Measurements from ENCODE around the gene CLK4. TPM values are rescaled to one million over a fixed set of nuclear protein-coding genes. Genes with fewer than 3 reads are reported as not detected.
A peak's percentile ranks its signal among the peaks of the same experiment; 100 is the strongest.

CLK4 gene
- total RNA-seq, 2 donors from 2014 or later: 17.9 to 26.8 TPM

GRCh38 chr5:178564397-178564796, 62.5 kb downstream of the CLK4 start:
- no peak for DNase-seq (ENCODE audit: low spot score)
- intact Hi-C loops (cut with DNase I): no loop called here

GRCh38 chr5:178563621-178564020, 63.2 kb downstream of the CLK4 start:
- DNase-seq (ENCODE audit: low spot score): no peak
- intact Hi-C loops (cut with DNase I): no loop called here

DNA sequence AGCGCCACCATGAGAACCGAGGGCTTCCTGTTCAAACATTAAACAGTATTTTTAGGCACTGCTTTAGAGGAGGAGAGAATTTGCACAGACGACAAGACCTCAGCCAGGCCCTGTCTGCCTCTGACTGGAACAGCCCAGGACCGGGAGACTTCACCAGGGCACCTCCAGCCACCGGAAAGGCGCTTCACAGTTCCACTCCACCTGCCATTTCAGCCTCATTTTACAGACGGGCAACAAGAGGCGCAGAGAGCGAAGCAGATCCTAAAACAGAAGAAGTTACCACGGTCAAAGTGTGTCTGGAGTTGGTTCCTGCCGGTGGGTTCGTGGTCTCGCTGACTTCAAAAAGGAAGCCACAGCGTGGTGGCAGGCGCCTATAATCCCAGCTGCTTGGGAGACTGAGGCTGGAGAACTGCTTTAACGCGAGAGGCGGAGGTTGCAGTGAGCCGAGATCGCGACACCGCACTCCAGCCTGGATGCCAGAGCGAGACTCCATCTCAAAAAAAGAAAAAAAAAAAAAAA, 65.0 kb downstream of the CLK4 start:
- intact Hi-C loops (cut with DNase I): no loop called here
- DNase-seq (ENCODE audit: low spot score): no peak

- intact Hi-C loops (cut with DNase I): no loop called here
- no peak for DNase-seq (ENCODE audit: low spot score)
Measured at GRCh38 chr5:178560911-178561310, 65.9 kb downstream of the CLK4 start.

DNA sequence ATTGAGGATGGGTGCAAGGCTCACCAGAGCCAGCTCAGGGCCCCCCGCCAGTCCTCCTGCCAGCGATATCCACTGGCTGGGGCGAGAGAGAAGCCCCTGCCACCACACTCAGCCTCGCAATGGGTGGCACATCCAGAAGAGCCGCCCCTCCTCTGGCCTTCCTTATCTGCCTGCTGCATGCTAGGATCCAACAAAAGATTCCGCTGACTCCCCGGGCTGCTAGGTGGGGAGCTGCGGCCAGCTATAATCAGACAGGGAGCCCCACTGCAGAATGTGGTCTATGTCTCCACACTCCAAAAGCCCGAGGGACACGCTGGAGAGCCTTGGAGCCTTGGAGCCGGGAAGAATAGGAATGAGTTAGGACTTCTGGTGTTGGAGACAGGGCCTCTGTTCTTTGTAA, 69.4 kb downstream of the CLK4 start:
- intact Hi-C loops (cut with DNase I): loop anchor here in 1 of 2 donors (5.0 kb wide), 1 partner anchor 280 kb away; no protein-coding TSS in a partner anchor
- DNase-seq (ENCODE audit: low spot score): no peak

- intact Hi-C loops (cut with DNase I): loop anchor here in 1 of 2 donors (5.0 kb wide), 1 partner anchor 278 kb away; no protein-coding TSS in a partner anchor
- DNase-seq (ENCODE audit: low spot score): no peak
Measured at GRCh38 chr5:178555771-178556211, 71.1 kb downstream of the CLK4 start.

- peak; percentile 12 for DNase-seq (ENCODE audit: low spot score)
- intact Hi-C loops (cut with DNase I): loop anchor here in 1 of 2 donors (5.0 kb wide), 1 partner anchor 278 kb away; no protein-coding TSS in a partner anchor
Measured at GRCh38 chr5:178555005-178555404, 71.8 kb downstream of the CLK4 start.

- intact Hi-C loops (cut with DNase I): loop anchor here in 1 of 2 donors (5.0 kb wide), 1 partner anchor 272 kb away; no protein-coding TSS in a partner anchor
- peak; percentile 59 for DNase-seq (ENCODE audit: low spot score)
Measured at GRCh38 chr5:178554311-178554710, 72.5 kb downstream of the CLK4 start.

- no peak for DNase-seq (ENCODE audit: low spot score)
- intact Hi-C loops (cut with DNase I): loop anchor here in 1 of 2 donors (5.0 kb wide), 1 partner anchor 271 kb away; no protein-coding TSS in a partner anchor
Measured at GRCh38 chr5:178553517-178553916, 73.3 kb downstream of the CLK4 start.

Other genes with a start within 250 kb of the CLK4 start
- gene COL23A1, start 36.7 kb downstream of the CLK4 start, total RNA-seq: 1 to 10 TPM; 2.0 to 3.0 TPM
- gene ZNF354A, start 103.6 kb upstream of the CLK4 start, total RNA-seq: 10 to 100 TPM; 11.1 to 14.2 TPM
- 10 to 100 TPM; 13.4 to 15.2 TPM for gene ZNF354B, start 232.9 kb upstream of the CLK4 start, total RNA-seq

Measured in posterior vena cava (tissue), 2 donors.